ENCODE data around the gene MCOLN2.
"Not testable (repeated sequence)": the region's sequence is repeated elsewhere in the genome, so short reads cannot be mapped to it uniquely, and the experiment has no call there.

MCOLN2 gene

DNA sequence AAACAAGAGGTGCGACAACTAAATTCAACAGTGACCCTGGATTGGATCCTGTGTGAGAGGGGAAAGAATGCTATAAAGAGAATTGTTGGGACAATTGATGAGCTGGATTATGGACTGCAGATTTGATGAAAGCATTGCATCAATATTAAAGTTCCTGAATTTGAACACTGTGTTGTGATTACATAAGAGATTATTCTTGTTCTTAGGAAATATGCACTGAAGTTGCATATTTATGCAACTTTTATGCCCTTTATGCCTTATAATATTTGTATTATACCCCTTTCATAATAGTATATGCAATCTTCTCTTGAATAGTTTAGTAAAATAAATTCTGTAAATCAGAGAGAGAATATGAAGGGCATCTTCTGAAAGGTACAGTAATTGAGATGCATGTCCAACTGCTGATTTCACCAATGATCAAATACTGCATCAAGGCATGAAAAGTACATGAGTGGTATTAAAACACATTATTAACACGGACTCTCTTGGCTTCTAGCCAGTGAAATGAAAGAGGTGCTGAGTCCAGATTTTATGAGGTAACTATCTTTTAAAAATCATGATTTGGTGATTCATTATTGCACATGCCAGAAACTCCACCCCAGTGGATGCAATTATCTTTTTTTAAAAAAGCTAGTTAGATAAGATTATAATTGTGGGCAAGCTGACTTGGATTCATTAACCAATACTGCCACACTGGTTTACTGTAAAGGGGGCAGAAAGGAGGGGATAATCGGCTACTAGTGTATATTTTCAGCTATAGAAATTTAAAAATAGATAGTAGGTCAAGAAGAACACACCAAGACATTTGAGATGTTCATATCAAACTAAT lies 84.0 kb downstream of the MCOLN2 start:
- H3K4me3 ChIP-seq, result no peak overlapping the region
- H3K9me3 ChIP-seq, result no peaks in the 10 kb centered on the region
- no peaks in the 10 kb centered on the region for H3K36me3 ChIP-seq
- no peaks in the 10 kb centered on the region for H3K4me1 ChIP-seq
- intact Hi-C loops (cut with DNase I; ENCODE audit: low total_unique reads), result no loop called here
- H3K27ac ChIP-seq, result no peak overlapping the region
- no peak for DNase-seq
- TF ChIP-seq, protein P1, sequence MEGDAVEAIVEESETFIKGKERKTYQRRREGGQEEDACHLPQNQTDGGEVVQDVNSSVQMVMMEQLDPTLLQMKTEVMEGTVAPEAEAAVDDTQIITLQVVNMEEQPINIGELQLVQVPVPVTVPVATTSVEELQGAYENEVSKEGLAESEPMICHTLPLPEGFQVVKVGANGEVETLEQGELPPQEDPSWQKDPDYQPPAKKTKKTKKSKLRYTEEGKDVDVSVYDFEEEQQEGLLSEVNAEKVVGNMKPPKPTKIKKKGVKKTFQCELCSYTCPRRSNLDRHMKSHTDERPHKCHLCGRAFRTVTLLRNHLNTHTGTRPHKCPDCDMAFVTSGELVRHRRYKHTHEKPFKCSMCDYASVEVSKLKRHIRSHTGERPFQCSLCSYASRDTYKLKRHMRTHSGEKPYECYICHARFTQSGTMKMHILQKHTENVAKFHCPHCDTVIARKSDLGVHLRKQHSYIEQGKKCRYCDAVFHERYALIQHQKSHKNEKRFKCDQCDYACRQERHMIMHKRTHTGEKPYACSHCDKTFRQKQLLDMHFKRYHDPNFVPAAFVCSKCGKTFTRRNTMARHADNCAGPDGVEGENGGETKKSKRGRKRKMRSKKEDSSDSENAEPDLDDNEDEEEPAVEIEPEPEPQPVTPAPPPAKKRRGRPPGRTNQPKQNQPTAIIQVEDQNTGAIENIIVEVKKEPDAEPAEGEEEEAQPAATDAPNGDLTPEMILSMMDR (IDR thresholded peaks at IDR 0.05), result no peak
- H3K27me3 ChIP-seq, result no peaks in the 10 kb centered on the region

DNA sequence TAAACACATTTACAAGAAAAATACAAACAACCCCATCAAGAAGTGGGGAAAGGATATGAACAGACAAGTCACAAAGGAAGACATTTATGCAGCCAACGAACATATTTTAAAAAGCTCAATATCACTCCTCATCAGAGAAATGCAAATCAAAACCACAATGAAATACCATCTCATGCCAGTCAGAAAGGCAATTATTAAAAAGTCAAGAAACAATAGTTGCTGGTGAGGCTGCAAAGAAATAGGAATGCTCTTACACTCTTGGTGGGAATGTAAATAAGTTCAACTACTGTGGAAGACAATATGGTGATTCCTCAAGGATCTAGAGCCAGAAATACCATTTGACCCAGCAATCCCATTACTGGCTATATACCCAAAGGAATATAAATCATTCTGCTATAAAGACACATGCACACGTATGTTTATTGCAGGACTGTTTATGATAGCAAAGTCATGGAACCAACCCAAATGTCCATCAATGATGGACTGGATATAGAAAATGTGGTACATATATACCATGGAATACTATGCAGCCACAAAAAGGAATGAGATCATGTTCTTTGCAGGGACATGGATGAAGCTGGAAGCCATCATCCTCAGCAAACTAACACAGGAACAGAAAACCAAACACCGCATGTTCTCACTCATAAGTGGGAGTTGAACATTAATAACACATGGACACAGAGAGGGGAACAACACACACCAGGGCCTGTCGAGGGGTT lies 88.0 kb downstream of the MCOLN2 start:
- H3K4me1 ChIP-seq; H3K9me3 ChIP-seq; H3K4me3 ChIP-seq; DNase-seq; H3K27me3 ChIP-seq; intact Hi-C loops (cut with DNase I; ENCODE audit: low total_unique reads); H3K36me3 ChIP-seq; H3K27ac ChIP-seq: not testable (repeated sequence)

DNA sequence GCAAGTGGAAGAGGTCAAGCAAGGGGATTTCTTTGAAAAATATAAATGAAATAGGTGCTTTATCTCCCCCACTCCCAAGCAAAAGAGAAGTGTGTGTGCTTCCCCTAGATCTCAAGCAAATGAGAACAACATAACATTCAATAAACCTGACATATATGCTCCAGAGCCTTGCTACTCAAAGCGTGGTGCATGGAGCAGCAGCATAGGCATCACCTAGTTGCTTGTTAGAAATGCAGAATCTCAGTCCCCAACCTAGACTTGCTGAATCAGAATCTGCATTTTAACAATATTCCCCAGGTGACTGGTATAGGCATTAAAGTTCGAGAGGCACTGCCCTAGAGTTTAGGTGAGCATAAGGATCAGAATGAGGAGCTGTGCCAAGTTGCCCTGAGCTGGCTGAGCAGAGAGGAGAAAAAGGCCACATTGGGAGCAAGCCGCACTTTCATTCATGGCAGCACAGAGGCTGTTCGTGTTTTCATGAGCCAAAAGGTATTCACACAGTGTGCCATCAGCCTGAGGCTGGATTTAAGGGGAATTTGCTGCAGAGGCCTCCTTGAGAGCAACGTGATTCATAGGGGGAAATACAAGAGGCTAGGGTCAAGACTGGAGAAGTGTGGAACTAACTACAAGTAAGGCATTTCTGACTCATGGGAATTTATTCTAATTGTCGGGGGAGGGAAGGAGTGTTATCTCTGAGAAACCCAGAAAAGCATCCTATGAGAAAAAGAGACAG lies 89.7 kb downstream of the MCOLN2 start:
- H3K4me1 ChIP-seq, result no peaks in the 10 kb centered on the region
- no peaks in the 10 kb centered on the region for H3K36me3 ChIP-seq
- H3K4me3 ChIP-seq, result no peak overlapping the region
- no peak for DNase-seq
- no peaks in the 10 kb centered on the region for H3K9me3 ChIP-seq
- intact Hi-C loops (cut with DNase I; ENCODE audit: low total_unique reads), result no loop called here
- TF ChIP-seq, protein P1 (IDR thresholded peaks at IDR 0.05), result no peak
- no peak overlapping the region for H3K27ac ChIP-seq
- no peaks in the 10 kb centered on the region for H3K27me3 ChIP-seq

DNA sequence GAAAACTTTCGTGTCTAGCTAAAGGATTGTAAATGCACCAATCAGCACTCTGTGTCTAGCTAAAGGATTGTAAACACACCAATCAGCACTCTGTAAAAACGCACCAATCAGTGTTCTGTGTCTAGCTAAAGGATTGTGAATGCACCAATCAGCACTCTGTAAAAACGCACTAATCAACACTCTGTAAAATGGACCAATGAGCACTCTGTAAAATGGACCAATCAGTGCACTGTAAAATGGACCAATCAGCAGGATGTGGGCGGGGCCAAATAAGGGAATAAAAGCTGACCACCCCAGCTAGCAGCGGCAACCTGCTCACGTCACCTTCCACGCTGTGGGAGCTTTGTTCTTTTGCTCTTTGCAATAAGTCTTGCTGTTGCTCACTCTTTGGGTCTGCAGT lies 94.2 kb downstream of the MCOLN2 start:
- intact Hi-C loops (cut with DNase I; ENCODE audit: low total_unique reads); H3K27ac ChIP-seq; DNase-seq; H3K36me3 ChIP-seq; H3K4me1 ChIP-seq; H3K27me3 ChIP-seq; H3K4me3 ChIP-seq; H3K9me3 ChIP-seq: not testable (repeated sequence)

DNA sequence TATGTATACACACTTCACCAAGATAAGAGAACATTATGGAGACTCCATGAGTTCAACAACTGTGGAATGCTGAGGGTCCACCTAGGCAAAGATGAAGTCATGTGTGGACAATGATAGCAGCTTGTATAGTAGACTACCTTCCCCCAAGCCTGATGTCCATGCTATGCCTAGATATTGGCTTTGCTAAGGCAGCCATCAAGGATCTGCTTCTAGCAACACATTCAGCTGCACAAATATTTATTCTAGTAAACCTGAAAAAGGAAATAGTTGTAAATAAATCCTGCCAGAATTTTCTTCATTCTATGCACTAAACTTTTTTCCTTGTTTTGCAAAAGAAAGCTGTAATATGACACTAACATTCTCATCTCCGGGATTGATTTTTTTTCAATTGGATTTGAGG lies 96.9 kb downstream of the MCOLN2 start:
- Histone ChIP-seq H3K27ac (no peak overlapping the region), H3K9me3 (no peaks in the 10 kb centered on the region), H3K27me3 (peaks cover 0 to 15% of the 10 kb centered on the region in 2 donors), H3K4me3 (no peak overlapping the region), H3K36me3 (no peaks in the 10 kb centered on the region), H3K4me1 (no peaks in the 10 kb centered on the region)
- no peak for DNase-seq
- intact Hi-C loops (cut with DNase I; ENCODE audit: low total_unique reads), result no loop called here
- TF ChIP-seq, protein P1 (IDR thresholded peaks at IDR 0.05), result no peak

DNA sequence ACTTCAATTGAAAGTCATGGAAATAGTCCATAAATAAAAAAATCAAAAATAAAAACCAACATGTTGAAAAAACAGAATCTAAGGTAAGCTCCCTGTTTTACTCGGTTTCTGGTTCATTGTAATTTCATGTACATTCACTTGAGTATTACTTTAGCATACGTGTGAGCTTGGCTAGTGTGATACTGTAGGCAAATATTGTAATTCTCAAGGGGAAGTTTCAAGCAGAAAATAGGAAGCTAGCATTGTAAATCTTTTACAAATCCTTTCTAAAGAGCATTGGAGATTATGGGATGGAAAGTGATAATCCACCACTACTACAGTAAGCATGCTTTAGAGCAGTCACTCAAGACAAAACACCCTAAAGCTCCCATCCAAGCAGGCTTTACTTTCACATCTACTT lies 100.6 kb downstream of the MCOLN2 start:
- no peaks in the 10 kb centered on the region for H3K36me3 ChIP-seq
- peaks cover 0 to 39% of the 10 kb centered on the region in 2 donors for H3K27me3 ChIP-seq
- no peak overlapping the region for H3K4me3 ChIP-seq
- H3K27ac ChIP-seq, result no peak overlapping the region
- no peak for DNase-seq
- TF ChIP-seq, protein P1 (IDR thresholded peaks at IDR 0.05), result no peak
- H3K9me3 ChIP-seq, result no peaks in the 10 kb centered on the region
- H3K4me1 ChIP-seq, result peaks cover 0 to 11% (median 7%) of the 10 kb centered on the region in 4 donors
- intact Hi-C loops (cut with DNase I; ENCODE audit: low total_unique reads), result no loop called here

All from tibial artery (tissue), 4 donors.